H4 (cell line): ENCODE measurements around the gene CHAC2. TPM values are rescaled to one million over a fixed set of nuclear protein-coding genes. Genes with fewer than 3 reads are reported as not detected.

Experiments used
- total RNA-seq: library from RNA; depleted of rRNA; stranded (reverse); fragments of >200 nt; shearing (Covaris generic); gene quantifications from 2 replicates; pipeline ENCODE4 v1.2.3, GENCODE V29; 2014; rRNA removed

Gene CHAC2
- total RNA-seq, 1 experiment from 2014 or later, result 36.1 TPM

Other genes with a start within 250 kb of the CHAC2 start
- 24.8 and 27.8 TPM in 2 replicates for gene ASB3, start 19.1 kb downstream of the CHAC2 start, total RNA-seq
- gene ERLEC1, start 19.2 kb downstream of the CHAC2 start, total RNA-seq, result 70.3 and 85.9 TPM in 2 replicates
- 1.1 and 1.4 TPM in 2 replicates for gene GPR75, start 92.2 kb downstream of the CHAC2 start, total RNA-seq
- gene PSME4, start 203.2 kb downstream of the CHAC2 start, total RNA-seq, result 17.6 and 26.2 TPM in 2 replicates